GM12878 (cell line): ENCODE data around the gene RHCG.

Experiments
- CHD1 ChIP-seq: IDR thresholded peaks from 2 replicates; pipeline ENCODE4 v1.6.1; 2012; ENCODE audit warnings: low read depth, low read length, improper control_type of control experiment
- CTCF ChIP-seq, 3 experiments: IDR thresholded peaks in 2 of 3; conservative IDR thresholded peaks in 1 of 3; 2 replicates each; pipeline ENCODE4 v1.5.1; 2011; ENCODE audit warnings: low read depth in 3 of 3, low read length in 3 of 3, mild to moderate bottlenecking in 3 of 3, control low read depth in 2 of 3, moderate library complexity in 2 of 3, inconsistent platforms in 1 of 3, mixed read lengths in 1 of 3; ENCODE audit not compliant: control insufficient read depth in 2 of 3, insufficient read depth in 1 of 3; ENCODE audit errors: extremely low read depth in 1 of 3
- MAX ChIP-seq: IDR thresholded peaks from 2 replicates; pipeline ENCODE4 v1.6.1; 2012; ENCODE audit warnings: low read depth, low read length, improper control_type of control experiment
- TARDBP ChIP-seq: IDR thresholded peaks from 2 replicates; pipeline ENCODE4 v1.6.1; 2016; ENCODE audit warnings: borderline replicate concordance
- TCF7 ChIP-seq: IDR thresholded peaks from 2 replicates; pipeline ENCODE4 v1.6.1; 2014; ENCODE audit warnings: antibody characterized with exemption, borderline replicate concordance

- no peak for TF ChIP-seq CTCF (IDR thresholded peaks at IDR 0.05 in 2 of 3, conservative IDR thresholded peaks at IDR 0.05 in 1 of 3; ENCODE audit: control insufficient read depth in 2 of 3, extremely low read depth in 1 of 3, insufficient read depth in 1 of 3, low read depth in 3 of 3, low read length in 3 of 3)
- no peak for TF ChIP-seq TCF7
- no peak for TF ChIP-seq TARDBP
- TF ChIP-seq CHD1: no peak
- TF ChIP-seq MAX: no peak
These were observed 46.0 kb upstream of the RHCG start for GRCh38 chr15:89542369-89542768.
